ENCODE results near the gene TTF1.
"Not testable (repeated sequence)": the region's sequence is repeated elsewhere in the genome, so short reads cannot be mapped to it uniquely, and the experiment has no call there.

TTF1 gene

DNA sequence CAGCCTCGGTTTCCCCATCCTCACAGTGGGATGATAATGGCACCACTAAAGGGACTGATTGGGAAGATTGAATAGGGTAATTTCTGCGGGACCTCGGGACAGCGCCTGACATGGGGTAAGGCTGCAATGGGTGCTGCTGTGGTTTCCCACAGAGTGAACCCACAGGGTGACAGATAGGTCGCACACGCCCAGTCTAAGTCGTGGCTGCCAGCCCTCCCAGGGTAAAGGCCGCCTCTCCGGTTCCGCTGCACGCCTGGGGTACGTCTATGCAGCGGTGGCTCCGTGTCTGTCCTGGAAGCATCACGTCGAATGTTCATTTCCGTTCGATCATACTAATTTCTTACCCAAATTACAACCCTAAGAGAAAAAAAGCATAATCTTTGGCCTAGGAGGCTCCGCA lies 4.0 kb upstream of the TTF1 start:
- DNase-seq = no peak

- no peak for DNase-seq
These were observed 3.3 kb upstream of the TTF1 start, which contains the start of gene CFAP77 for GRCh38 chr9:132409828-132410528. Gene CFAP77, plus strand, starts transcription at chr9:132410211. Its CDS starts 61 bp downstream, at chr9:132410272.

DNA sequence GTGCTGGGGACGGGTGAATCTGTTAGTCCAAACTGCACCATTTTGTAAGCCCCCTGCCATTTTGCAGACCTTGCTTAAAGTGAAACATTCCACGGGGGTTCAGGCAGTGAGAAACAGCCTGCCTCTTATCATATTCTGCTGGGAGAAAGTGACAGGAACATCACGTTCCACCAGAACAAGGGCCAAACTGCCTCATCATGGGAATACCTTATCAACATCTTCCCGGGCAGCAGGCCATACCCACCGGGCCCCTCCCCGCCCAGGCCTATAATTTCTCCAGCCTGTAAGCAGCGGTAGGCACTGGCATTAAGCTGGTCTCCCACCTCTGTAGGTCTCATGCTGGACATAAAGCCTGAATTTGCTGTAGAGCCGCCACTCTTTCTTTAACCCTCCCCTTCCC lies 1.9 kb upstream of the TTF1 start:
- DNase-seq = no peak

- DNase-seq = no peak
These were observed 556 bp upstream of the TTF1 start for GRCh38 chr9:132407196-132407595.

- no peak for DNase-seq
These were observed 2.3 kb downstream of the TTF1 start for GRCh38 chr9:132404228-132404881.

DNA sequence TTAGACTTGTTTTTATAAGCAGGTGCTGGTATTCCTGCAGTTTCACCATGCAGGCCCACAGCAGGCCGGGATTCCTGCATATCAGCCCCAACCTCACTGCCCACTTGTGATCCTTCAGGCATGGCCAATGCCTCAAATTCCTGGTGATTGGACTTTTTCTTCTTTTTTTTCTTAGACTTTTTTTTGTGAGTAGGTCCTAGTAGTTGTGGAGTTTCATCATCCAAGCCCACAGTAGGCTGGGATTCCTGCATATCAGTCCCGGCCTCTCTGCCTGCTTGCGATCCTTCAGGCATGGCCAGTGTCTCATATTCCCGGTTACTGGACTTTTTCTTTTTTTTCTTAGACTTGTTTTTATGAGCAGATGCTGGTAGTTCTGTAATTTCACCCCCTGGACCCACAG lies 4.8 kb downstream of the TTF1 start:
- no peak for DNase-seq

GRCh38 chr9:132395560-132395959 lies 11.1 kb downstream of the TTF1 start:
- DNase-seq = no peak

- no peak for DNase-seq
These were observed 15.2 kb downstream of the TTF1 start for GRCh38 chr9:132391449-132391848.

GRCh38 chr9:132390966-132391365 lies 15.7 kb downstream of the TTF1 start:
- DNase-seq = no peak

GRCh38 chr9:132387133-132387532 lies 19.5 kb downstream of the TTF1 start:
- DNase-seq = no peak

GRCh38 chr9:132384376-132384775 lies 22.3 kb downstream of the TTF1 start:
- DNase-seq = no peak

GRCh38 chr9:132383462-132383883 lies 23.2 kb downstream of the TTF1 start:
- no peak for DNase-seq

DNA sequence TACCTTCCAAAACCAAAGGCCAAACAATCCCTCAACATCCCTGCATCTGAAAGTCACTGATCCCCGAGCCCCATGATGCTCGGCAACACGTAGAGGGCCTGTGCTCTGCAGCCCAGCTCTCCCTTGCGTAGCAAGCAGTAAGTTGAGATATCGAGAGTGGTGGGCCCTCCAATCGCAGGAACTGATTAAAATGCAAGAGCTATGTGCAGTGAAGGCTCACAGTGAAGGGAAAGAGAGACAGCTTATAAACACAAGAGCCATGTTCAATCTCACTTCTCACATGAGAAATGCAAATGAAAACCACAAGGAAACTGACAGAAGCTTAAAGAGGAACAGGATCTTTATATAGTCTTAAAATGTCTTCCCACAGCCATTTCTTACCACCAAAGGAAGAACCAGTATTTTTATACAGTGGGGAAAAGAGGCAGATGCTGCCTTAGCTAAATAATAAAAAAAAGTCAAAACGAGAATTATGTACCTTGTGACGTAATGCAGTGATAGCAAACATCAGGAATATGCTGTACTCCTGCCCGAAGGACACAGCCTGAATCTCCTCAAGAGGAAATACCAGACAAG lies 24.6 kb downstream of the TTF1 start:
- DNase-seq = no peak

- DNase-seq = not testable (repeated sequence)
These were observed 28.2 kb downstream of the TTF1 start for GRCh38 chr9:132378416-132378815.

- DNase-seq = not testable (repeated sequence)
These were observed 28.9 kb downstream of the TTF1 start for GRCh38 chr9:132377769-132378168.

DNA sequence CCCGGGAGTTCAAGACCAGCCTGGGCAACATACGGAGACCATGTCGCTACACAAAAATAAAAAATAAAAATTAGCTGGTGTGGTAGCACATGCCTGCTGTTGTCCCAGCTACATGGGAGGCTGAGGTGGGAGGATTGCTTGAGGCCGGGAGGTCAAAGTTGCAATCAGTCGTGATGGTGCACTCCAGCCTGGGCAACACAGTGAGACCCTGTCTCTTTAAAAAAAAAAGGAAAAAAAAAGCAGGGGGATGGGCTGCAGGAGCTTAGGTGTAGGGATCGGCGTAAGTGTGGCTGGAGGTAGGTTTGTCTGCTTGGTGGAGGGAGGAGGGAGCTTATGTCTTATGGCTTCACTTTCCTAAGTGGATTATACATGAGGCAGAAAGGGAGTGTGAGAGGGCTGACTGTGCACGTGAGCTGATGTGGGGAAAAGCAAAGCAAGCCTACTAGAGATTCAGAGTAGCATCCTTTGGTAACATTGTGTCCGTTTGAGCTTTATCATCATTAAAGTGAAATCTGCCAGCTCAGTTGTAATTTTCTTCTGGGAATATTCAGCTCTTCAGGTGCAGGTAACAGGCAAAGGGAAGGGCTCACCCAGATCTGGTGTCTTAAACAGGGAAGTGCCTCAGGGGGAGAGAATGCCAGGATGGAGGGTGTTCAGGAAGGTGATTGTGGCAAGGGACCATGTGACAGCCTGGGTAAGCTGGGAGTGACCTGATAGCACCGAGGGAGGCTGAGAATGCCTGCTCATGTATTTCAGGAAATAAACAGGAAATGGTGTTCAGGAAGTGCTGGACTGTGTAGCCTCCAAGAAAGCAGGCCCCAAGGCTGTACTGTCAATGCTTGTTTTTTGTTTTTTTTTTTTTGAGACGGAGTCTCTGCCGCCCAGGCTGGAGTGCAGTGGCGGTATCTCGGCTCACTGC lies 34.2 kb downstream of the TTF1 start:
- DNase-seq = no peak

- no peak for DNase-seq
These were observed 36.0 kb downstream of the TTF1 start for GRCh38 chr9:132370592-132370991.

DNA sequence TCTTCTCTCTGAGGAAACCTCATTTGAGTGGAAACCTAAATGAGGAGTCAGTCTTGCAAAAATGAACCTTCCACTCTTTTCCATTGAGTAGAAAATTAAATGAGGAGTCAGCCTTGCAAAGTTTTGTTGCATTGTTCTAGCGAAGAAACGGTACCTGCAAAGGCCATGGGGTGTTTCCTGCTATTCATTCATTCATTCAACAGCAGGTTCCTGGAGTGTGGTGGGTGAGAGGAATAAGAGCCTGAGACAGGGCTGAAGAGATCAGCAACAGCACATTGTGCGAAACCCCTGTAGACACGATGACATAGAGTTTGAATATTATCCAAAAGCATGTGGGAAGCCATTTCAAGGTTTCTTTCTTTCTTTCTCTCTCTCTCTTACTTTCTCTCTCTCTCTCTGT lies 37.2 kb downstream of the TTF1 start:
- DNase-seq = no peak

GRCh38 chr9:132367613-132368313 lies 38.9 kb downstream of the TTF1 start:
- DNase-seq = no peak

- DNase-seq = no peak
These were observed 40.2 kb downstream of the TTF1 start for GRCh38 chr9:132366481-132366880.

GRCh38 chr9:132365986-132366385 lies 40.7 kb downstream of the TTF1 start:
- DNase-seq = no peak

GRCh38 chr9:132364068-132364467 lies 42.6 kb downstream of the TTF1 start:
- no peak for DNase-seq

- no peak for DNase-seq
These were observed 48.9 kb downstream of the TTF1 start for GRCh38 chr9:132357764-132358163.

Data from NCI-H1417 treated with DMSO at 0.1 percent for 48 hours (cell line).